ENCODE results near the gene CELF5.

- TF ChIP-seq POLR2A (IDR thresholded peaks at IDR 0.05) (no peak), CTCF (IDR thresholded peaks at IDR 0.05) (peak; percentile 71 to 89 (median 84))
These were observed 80.5 kb downstream of the CELF5 start for GRCh38 chr19:3304871-3305423.
